DMS79 (cell line): ENCODE data around the gene FAM210A.
"Not testable (repeated sequence)": the region's sequence is repeated elsewhere in the genome, so short reads cannot be mapped to it uniquely, and the experiment has no call there.

ENCODE experiments used
- DNase-seq: peaks from one replicate; lab custom pipeline; 2025; lab: John Stamatoyannopoulos, UW

FAM210A gene, protein sequence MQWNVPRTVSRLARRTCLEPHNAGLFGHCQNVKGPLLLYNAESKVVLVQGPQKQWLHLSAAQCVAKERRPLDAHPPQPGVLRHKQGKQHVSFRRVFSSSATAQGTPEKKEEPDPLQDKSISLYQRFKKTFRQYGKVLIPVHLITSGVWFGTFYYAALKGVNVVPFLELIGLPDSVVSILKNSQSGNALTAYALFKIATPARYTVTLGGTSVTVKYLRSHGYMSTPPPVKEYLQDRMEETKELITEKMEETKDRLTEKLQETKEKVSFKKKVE

DNA sequence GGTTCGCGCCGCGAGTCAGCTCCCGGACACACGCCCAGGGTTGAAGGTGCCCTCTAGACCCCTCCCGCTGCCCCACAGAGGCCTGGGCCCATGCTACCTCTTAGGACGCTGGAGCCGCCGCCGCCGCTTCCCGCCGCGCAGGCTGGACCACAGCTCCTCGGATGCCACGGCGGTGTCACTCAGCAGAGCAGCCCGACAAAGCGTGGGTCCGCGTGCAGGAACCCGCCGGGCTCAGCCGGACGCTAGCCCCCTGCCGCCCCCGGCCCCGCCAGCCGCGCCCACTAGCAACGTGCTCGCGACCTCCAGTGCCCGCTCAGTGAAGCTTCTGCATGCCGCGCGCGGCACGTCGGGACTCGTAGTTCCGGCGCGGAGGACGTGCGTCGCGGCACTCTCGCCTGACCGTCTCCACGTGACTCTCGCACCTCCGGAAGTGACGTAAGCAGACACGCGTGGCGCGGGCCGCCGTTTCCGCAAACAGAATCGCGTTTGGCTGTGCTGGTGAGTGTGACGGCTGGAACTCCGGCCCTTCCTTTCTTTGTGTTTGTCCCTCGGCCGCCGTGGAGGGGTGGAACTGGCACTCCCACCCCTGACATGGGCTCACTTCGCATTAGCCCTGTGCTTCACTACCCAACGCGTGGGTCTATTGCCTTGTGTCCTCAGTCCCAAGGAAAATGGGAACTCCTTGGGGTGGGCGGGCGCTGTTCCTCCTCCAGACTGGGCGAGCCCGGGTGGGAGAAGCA is at the start of gene FAM210A, which contains the start of gene RNMT:
Gene FAM210A, minus strand, starts transcription at position 327 of the 740 bp plus-strand sequence. CDS start 44,481 bp downstream, outside the sequence.
Gene RNMT, plus strand, starts transcription at position 442 of the 740 bp plus-strand sequence. CDS start 4,845 bp downstream, outside the sequence.
- peak; percentile 87 for DNase-seq

DNA sequence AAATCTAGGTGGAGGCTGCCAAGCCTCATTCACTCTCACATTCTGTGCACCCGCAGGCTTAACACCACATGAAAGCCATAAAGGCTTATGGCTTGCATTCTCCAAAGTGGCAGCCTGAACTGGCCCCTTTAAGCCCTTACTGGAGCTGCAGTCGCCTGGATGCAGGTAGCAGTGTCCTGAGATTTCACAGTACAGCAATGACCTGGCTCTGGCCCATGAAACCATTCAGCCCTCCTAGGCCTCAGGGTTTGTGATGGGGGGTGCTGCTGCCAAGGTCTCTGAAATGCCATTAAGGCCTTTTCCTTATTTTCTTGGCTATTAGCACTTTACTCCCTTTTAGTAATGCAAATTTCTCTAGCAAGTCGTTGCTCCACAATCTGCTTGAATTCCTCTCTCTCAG is 48.7 kb upstream of the FAM210A start:
- DNase-seq: no peak

DNA sequence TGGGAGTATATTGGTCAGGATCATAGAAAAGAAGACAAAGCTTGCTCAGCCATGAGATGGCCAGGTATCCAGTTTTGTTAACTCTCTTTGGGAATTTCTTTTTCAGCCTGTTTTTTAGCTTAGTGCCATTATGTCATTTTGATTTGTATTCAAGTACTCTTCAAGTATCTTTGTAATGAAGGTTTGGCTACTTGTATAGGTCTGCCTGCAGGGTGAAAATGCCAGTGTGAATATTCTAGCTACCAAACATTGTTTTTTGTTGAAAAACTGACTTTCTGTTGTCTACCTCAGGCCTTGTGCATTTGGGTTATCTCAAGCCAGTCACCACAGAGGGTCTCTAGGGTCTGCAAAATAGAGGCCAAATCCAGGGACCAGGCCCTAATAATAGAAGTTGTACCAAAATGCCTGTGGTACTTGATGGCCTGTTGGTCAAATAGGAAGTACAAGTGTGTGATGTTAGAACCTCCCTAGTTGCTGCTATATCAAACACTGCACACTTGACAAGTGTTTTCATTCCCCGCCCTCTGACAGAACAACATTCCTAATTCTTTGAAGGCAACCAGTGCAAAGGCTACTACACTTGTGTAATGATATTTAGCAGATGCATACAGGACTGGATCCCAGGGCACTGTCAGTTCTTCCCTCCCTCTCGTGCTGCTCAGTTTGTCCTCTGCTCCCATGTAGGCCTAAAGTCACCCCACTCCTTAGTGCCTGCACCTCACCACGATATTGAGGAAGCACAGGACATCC is 36.5 kb upstream of the FAM210A start:
- DNase-seq: no peak

- no peak for DNase-seq
Observed at GRCh38 chr18:13760047-13760446, 33.7 kb upstream of the FAM210A start.

DNA sequence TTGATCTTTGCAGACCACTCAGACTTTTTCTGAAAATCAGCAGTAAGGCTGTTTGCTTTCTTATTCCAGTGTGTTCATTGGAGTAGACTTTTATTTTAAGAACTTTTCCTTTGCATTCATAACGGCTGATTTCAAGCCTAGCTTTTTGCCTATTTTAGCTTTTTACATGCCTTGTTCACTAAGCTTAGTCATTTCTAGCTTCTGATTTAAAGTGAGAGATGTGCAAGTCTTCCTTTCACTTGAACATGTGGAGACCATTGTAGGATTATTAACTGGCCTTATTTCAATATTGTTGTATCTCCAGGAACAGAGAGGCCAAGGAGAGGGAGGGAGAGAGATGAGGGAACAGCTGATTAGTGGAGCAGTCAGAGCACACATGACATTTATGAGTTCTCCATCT is 32.3 kb upstream of the FAM210A start:
- no peak for DNase-seq

DNA sequence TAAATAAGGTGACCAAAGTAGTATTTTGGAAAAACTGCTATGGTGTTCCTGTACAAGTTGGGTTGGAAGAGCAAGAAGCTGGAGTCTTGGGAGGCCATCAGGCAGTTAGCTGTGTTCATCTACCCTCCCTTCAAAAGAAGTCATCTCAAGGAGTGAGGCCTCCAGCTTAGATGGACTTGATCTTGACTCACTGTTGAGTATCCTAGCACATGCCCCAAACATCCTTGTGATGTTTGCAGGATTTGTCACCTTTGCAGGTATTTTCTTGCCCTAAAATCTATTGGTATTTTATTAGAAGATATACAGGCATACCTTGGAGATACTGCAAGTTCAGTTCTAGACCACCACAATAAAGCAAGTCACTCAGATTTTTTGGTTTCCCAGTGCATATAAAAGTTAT is 30.3 kb upstream of the FAM210A start:
- DNase-seq: no peak

GRCh38 chr18:13756261-13756660 is 29.9 kb upstream of the FAM210A start:
- DNase-seq: no peak

GRCh38 chr18:13751599-13751998 is 25.2 kb upstream of the FAM210A start:
- DNase-seq: not testable (repeated sequence)

DNA sequence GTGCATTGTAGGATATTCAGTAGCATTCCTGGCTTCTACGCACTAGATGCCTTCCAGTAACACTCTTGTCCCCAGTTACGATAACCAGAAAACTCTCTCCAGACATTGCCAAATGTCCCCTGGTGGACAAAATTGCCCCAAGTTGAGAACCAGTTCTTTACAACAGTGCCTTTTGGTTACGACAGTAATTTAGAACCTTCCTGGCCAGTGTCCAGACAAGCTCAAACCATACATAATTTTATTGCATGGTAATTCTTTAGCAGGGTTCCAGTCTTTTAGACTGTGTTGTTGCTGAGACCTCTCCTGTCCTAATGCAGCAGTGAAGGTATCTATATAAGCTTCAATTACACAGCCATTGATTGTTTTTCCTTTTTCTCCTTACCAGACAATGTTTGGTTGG is 20.3 kb upstream of the FAM210A start:
- no peak for DNase-seq

DNA sequence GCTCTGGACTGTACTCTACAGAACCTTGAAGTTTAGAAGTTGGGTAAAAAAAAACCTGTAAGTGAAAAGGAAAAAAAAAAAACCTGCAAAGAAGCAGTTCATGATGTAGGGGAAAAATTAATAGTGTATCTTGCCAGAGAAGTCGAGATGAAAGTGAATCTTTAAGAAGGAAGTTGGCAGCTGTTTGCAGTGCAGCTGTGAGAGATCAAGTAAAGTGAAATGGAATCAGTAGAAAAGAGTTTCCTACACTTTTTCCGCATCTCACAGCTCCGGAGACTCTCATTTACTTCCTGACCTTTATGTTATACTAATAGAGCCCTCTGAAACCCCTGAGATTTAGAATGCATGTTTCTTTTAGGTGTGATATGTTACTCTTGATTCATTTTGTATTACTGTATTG is 19.3 kb upstream of the FAM210A start:
- DNase-seq: no peak

GRCh38 chr18:13735681-13736080 is 9.3 kb upstream of the FAM210A start:
- DNase-seq: no peak

DNA sequence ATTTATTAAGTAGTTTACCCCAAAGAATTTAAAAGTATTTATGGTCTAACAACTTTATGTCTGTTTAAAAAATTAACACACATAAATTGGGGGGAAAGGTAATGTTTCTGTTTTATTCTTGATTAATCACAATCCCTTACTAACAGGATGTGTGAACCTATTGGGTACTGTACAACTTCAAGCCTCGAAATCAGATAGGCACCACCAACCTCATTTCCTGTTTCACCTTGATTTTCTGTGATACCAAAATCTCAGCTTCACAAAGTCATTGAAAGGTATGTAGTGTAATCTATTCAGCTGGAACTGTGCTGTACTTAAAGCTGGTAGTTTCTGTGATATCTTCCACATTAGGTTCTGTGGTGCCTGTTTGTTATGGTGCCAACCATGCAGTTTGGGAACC is 4.1 kb upstream of the FAM210A start:
- no peak for DNase-seq

GRCh38 chr18:13726972-13727331 is 594 bp upstream of the FAM210A start:
- no peak for DNase-seq

DNA sequence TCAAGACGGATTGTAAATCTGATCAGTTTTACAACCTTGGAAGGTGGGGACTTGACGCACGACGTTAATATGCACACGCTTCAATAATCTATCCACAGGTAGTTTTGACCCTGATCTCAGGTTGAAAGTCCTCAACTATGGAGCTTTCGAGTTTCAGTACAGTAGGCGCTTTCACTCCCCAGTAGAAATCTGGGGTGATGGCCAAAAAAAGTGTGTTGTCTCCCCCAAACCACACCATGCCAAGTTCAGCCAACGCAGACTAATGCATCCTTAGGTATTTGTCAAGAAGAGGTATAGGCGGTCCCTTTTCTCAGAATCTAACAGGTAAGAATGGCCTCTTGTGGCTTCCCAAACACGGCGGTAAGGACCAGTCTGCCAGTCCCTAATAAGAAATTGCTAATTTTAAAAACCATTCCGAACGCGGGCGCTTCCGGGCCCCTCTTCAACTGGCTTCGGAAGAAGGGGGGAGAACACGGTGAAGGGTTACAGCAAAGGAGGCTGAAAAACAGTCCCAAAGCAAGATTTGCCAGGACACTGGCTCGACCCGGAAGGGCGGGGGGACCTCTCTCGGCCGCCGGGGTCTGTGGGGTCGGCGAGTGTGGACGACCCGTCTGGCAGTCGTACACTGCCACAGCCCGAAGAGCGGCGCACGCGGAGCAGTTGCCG is 659 bp downstream of the FAM210A start:
- no peak for DNase-seq

DNA sequence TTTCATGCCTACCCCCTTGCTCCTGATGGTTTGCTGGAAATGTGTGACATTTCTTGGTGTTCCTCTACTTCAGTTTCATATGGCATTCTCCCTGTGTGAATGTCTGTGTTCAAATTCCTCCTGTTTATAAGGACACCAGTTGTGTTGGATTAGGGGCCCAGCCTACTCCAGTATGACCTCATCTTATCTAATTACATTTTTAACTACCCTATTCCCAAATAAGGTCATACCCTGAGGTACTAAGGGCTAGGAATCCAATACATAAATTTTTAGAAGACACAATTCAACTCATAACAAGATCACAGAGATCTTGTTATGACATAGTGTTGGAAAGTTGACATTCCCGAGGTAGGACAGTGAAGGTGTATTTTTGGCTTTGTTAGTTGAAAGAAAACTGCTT is 5.5 kb downstream of the FAM210A start:
- no peak for DNase-seq

DNA sequence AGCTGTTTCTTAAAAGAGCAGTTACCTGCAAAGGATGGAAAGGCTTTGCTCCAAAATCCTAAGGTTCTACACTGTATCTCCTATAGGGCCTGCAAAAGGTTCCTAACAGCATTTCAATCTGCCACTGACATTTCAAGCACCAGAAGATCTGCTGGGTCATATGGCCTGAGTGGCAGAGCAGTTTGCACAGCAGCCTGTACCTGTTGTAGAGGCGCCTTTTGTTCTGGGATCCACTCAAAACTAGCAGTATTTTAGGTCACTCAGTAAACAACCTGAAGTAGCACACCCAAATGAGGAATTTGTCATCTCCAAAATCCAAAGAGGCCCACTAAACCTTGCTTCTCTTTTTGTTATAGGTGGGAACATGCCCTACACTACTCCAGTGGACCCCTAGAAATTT is 6.2 kb downstream of the FAM210A start:
- no peak for DNase-seq

GRCh38 chr18:13716916-13717315 is 9.4 kb downstream of the FAM210A start:
- no peak for DNase-seq

GRCh38 chr18:13715330-13715729 is 11.0 kb downstream of the FAM210A start:
- DNase-seq: no peak

- no peak for DNase-seq
Observed at GRCh38 chr18:13713455-13714055, 12.8 kb downstream of the FAM210A start.

GRCh38 chr18:13712400-13713131 is 13.8 kb downstream of the FAM210A start:
- DNase-seq: no peak

DNA sequence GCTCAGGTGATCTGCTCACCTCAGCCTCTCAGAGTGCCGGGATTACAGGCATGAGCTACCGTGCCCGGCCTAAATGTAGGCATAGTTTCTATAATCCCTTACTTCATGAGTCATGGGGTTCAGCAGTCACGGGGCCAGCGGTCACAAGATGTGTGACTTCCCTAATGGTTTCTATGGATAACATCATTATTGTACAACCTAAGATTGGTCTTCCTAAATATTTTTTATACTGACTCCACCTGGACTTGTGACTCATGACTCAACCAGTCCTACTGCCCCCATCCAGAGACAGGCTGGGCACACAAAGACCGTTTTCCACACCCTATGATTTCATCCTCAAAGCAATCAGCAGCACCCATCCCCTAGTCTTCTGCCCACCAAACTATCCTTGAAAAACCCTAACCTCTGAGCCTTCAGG is 15.9 kb downstream of the FAM210A start:
- no peak for DNase-seq
